ENCODE measurements around the gene ZNF766. TPM values are rescaled to one million over a fixed set of nuclear protein-coding genes. Genes with fewer than 3 reads are reported as not detected.

Gene ZNF766
- total and polyA plus RNA-seq, 2 of the 13 experiments (the other 11 are each of a cell fraction or from before 2014, with no cell fraction given), result 5.2 to 10.3 TPM

DNA sequence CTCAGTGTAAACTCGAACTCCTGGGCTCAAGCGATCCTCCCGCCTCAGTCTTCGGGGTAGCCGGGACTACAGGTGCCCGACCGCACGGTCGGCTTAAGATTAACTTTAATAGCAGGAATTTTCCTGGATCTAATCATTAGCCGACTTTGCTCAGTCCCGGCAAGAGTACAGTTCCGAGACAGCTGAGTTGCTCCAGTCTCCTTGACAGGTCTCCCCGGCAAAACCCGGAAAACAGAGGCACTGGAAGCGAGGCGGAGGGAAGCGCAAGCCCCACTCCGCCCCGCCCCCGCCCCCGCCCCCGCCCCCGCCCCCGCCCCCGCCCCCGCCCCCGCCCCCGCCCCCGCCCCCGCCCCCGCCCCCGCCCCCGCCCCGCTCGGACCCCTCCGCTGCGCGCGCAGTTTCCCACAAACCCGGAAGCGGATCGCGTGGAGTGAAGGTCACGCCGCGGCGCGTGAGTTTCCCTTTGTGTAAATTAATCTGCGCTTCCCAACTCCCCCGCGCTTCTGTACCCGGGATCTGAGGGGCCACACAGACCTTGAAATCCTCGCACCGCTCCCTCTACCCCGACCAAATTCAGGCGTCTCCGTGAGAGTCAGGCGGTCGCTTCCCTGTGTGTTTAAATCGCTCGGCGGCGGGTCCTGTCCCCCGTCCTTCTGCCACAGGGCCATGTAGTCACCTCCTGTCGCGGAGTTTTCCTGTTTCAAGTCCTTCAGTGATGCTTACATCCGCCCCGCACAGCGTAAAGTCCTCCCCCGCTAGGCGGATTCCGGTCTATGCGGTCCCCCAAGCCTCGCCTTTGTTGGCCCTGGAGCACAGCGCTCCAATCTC, 27.6 kb downstream of the ZNF766 start, which contains the start of gene ZNF480:
TSS of gene ZNF480 (plus strand) at position 397 of the 828 bp plus-strand sequence. CDS start 3,244 bp downstream, outside the sequence.
- H3K79me2 ChIP-seq (ENCODE audit: insufficient read depth, low read length), result peaks cover 14% of the 10 kb centered on the region
- peaks cover 9% of the 10 kb centered on the region for H3K4me1 ChIP-seq (ENCODE audit: insufficient read depth, low read length)
- peak; percentile 86 for ATAC-seq
- H3K9ac ChIP-seq (ENCODE audit: insufficient read depth, low read depth, low read length), result peak within 1 kb of the TSS; percentile 97
- H3K4me2 ChIP-seq (ENCODE audit: low read depth, low read length), result peak within 1 kb of the TSS; percentile 84
- H4K20me1 ChIP-seq (ENCODE audit: insufficient read depth, low read length), result no peaks in the 10 kb centered on the region
- H3K4me3 ChIP-seq (replicated peaks in 1 of 3; ENCODE audit: insufficient read depth in 1 of 3, low read depth in 2 of 3, low read length in 3 of 3), result peak within 1 kb of the TSS; percentile 97 to 99 (median 99)
- TSS peak; percentile 75 for BruUV-seq (replicated peaks)
- H2AFZ ChIP-seq (ENCODE audit: low read length), result peak within 1 kb of the TSS; percentile 63
- no peaks in the 10 kb centered on the region; a peak in 1 of 5 replicates for H3K27me3 ChIP-seq (ENCODE audit: control insufficient read depth in 1 of 2, insufficient read depth in 2 of 2, low read length in 2 of 2)
- H3K9me3 ChIP-seq (ENCODE audit: low read length), result no peaks in the 10 kb centered on the region
- CTCF ChIA-PET (ENCODE audit: low intra/inter-chr PET ratio, low total read pairs), result no interaction called here
- FAIRE-seq, result no peak
- intact Hi-C loops (cut with micrococcal nuclease; ENCODE audit: unreplicated experiment) (loop anchor here (10.0 kb wide), 1 partner anchor 1732 kb away; the partner anchor contains the start of gene LRRC4B), in situ Hi-C loops (cut with HindIII; ENCODE audit: extremely low pct_ligation_motif_present, low pct_unique_long_range_greater_than_20kb) (no loop called here)
- POLR2A ChIA-PET, result no interaction called here
- H3K27ac ChIP-seq (ENCODE audit: extremely low read length, insufficient read depth, low read length), result peak within 1 kb of the TSS; percentile 89
- 2% methylated on average over 28 of the region's 75 CpGs for WGBS (ENCODE audit: low lambda C conversion rate)
- H3K36me3 ChIP-seq (replicated peaks in 1 of 2; ENCODE audit: control insufficient read depth in 1 of 2, insufficient read depth in 2 of 2, low read length in 2 of 2), result peaks cover 6 to 22% of the 10 kb centered on the region in 2 experiments
- DNase-seq (ENCODE audit: low spot score), result peak; percentile 68
- TF ChIP-seq NONO (IDR thresholded peaks at IDR 0.05) (no peak), NONO (CRISPR knock-in tag; conservative IDR thresholded peaks at IDR 0.05) (peak; percentile 63; the same call in 1 of the 2 replicates), TGIF2 (CRISPR knock-in tag; IDR thresholded peaks at IDR 0.05) (peak; percentile 51; the same call in 1 of the 2 replicates), KLF16 (CRISPR knock-in tag; IDR thresholded peaks at IDR 0.05) (0 out of 4 replicates have a peak, but pooled peaks of 1 of the 2 experiments have one; percentile 51), MYC (CRISPR knock-in tag; IDR thresholded peaks at IDR 0.05; ENCODE audit: borderline replicate concordance) (peak; percentile 63), WIZ (CRISPR knock-in tag; IDR thresholded peaks at IDR 0.05) (no peak)
- TF ChIP-seq, protein P1, sequence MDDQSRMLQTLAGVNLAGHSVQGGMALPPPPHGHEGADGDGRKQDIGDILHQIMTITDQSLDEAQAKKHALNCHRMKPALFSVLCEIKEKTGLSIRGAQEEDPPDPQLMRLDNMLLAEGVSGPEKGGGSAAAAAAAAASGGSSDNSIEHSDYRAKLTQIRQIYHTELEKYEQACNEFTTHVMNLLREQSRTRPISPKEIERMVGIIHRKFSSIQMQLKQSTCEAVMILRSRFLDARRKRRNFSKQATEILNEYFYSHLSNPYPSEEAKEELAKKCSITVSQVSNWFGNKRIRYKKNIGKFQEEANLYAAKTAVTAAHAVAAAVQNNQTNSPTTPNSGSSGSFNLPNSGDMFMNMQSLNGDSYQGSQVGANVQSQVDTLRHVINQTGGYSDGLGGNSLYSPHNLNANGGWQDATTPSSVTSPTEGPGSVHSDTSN (CRISPR knock-in tag; IDR thresholded peaks at IDR 0.05; ENCODE audit: borderline replicate concordance), result no peak
- TF ChIP-seq, protein P2, sequence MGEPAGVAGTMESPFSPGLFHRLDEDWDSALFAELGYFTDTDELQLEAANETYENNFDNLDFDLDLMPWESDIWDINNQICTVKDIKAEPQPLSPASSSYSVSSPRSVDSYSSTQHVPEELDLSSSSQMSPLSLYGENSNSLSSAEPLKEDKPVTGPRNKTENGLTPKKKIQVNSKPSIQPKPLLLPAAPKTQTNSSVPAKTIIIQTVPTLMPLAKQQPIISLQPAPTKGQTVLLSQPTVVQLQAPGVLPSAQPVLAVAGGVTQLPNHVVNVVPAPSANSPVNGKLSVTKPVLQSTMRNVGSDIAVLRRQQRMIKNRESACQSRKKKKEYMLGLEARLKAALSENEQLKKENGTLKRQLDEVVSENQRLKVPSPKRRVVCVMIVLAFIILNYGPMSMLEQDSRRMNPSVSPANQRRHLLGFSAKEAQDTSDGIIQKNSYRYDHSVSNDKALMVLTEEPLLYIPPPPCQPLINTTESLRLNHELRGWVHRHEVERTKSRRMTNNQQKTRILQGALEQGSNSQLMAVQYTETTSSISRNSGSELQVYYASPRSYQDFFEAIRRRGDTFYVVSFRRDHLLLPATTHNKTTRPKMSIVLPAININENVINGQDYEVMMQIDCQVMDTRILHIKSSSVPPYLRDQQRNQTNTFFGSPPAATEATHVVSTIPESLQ (CRISPR knock-in tag; conservative IDR thresholded peaks at IDR 0.05), result no peak
- TF ChIP-seq, protein P3, sequence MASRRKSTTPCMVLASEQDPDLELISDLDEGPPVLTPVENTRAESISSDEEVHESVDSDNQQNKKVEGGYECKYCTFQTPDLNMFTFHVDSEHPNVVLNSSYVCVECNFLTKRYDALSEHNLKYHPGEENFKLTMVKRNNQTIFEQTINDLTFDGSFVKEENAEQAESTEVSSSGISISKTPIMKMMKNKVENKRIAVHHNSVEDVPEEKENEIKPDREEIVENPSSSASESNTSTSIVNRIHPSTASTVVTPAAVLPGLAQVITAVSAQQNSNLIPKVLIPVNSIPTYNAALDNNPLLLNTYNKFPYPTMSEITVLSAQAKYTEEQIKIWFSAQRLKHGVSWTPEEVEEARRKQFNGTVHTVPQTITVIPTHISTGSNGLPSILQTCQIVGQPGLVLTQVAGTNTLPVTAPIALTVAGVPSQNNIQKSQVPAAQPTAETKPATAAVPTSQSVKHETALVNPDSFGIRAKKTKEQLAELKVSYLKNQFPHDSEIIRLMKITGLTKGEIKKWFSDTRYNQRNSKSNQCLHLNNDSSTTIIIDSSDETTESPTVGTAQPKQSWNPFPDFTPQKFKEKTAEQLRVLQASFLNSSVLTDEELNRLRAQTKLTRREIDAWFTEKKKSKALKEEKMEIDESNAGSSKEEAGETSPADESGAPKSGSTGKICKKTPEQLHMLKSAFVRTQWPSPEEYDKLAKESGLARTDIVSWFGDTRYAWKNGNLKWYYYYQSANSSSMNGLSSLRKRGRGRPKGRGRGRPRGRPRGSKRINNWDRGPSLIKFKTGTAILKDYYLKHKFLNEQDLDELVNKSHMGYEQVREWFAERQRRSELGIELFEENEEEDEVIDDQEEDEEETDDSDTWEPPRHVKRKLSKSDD (CRISPR knock-in tag; IDR thresholded peaks at IDR 0.05; ENCODE audit: low read depth), result no peak
- TF ChIP-seq, protein P4, sequence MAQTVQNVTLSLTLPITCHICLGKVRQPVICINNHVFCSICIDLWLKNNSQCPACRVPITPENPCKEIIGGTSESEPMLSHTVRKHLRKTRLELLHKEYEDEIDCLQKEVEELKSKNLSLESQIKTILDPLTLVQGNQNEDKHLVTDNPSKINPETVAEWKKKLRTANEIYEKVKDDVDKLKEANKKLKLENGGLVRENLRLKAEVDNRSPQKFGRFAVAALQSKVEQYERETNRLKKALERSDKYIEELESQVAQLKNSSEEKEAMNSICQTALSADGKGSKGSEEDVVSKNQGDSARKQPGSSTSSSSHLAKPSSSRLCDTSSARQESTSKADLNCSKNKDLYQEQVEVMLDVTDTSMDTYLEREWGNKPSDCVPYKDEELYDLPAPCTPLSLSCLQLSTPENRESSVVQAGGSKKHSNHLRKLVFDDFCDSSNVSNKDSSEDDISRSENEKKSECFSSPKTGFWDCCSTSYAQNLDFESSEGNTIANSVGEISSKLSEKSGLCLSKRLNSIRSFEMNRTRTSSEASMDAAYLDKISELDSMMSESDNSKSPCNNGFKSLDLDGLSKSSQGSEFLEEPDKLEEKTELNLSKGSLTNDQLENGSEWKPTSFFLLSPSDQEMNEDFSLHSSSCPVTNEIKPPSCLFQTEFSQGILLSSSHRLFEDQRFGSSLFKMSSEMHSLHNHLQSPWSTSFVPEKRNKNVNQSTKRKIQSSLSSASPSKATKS (CRISPR knock-in tag; IDR thresholded peaks at IDR 0.05), result no peak
- TF ChIP-seq, protein P5, sequence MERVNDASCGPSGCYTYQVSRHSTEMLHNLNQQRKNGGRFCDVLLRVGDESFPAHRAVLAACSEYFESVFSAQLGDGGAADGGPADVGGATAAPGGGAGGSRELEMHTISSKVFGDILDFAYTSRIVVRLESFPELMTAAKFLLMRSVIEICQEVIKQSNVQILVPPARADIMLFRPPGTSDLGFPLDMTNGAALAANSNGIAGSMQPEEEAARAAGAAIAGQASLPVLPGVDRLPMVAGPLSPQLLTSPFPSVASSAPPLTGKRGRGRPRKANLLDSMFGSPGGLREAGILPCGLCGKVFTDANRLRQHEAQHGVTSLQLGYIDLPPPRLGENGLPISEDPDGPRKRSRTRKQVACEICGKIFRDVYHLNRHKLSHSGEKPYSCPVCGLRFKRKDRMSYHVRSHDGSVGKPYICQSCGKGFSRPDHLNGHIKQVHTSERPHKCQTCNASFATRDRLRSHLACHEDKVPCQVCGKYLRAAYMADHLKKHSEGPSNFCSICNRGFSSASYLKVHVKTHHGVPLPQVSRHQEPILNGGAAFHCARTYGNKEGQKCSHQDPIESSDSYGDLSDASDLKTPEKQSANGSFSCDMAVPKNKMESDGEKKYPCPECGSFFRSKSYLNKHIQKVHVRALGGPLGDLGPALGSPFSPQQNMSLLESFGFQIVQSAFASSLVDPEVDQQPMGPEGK (CRISPR knock-in tag; IDR thresholded peaks at IDR 0.05), result no peak
